Measurements from ENCODE around the gene SAFB. TPM values are rescaled to one million over a fixed set of nuclear protein-coding genes. Genes with fewer than 3 reads are reported as not detected.

Gene SAFB
- total RNA-seq, 2 donors from 2014 or later: 130 to 153 TPM

DNA sequence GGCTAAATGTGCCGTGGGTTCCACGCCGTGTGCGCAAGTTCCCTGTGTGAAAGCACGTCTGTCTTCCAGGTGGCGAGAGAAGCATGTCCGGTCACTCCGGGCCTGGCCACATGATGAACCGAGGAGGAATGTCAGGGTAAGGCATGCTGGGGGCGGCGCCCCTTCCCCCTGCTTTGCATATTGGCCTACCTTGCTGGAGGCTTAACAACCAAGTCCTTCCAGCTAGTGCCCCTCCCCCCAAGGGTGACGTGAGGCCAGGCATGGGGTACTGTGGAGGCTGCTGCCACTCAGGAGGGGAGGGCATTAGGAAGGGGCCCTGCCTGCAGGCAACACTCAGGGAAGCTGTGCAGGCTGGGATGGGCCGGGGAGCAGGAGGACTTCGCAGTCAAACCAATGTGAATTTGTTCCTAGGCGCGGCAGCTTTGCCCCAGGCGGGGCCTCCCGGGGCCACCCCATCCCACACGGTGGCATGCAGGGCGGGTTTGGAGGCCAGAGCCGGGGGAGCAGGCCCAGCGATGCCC, 44.9 kb downstream of the SAFB start:
- WGBS, 2 experiments (ENCODE audit: insufficient coverage in 1 of 2, insufficient read length in 1 of 2): 89 to 94% methylated on average over 18 to 22 of the region's 22 CpGs
- peak overlapping the region; percentile 85 for H3K27ac Mint-ChIP-seq

DNA sequence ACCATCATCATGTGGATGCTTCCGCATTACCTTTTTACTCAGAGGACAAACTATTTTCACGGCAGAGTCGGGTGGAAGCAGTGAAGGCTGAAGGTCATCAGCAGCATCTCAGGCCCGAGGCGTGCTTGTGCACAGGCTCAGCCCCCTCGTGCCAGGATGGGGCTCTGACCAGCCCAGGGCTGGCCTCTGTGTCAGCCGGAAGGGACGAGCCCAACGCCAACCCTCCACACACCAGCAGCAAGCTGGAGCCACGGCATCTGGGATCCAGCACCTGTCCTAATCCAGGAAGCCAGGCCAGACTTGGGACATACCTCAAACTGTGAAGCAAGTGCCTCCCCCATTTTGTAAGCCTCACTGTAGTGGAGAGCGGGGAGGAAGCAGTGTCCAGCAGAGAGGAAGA, 46.3 kb downstream of the SAFB start:
- Mint-ChIP-seq H3K9me3 (no peaks in the 10 kb centered on the region), H3K4me1 (peaks cover 6% of the 10 kb centered on the region), H3K4me3 (no peak overlapping the region), H3K27ac (no peak overlapping the region), H3K36me3 (ENCODE audit: low read depth) (peaks cover 70% of the 10 kb centered on the region), H3K27me3 (ENCODE audit: insufficient read depth) (no peaks in the 10 kb centered on the region)
- 83 to 91% methylated on average over 7 to 11 of the region's 11 CpGs for WGBS, 2 experiments (ENCODE audit: insufficient coverage in 1 of 2, insufficient read length in 1 of 2)
- Histone ChIP-seq H3K27me3 (ENCODE audit: control insufficient read depth, insufficient read depth, low read length, poor library complexity, severe bottlenecking) (no peaks in the 10 kb centered on the region), H3K27ac (ENCODE audit: low read depth, low read length) (no peak overlapping the region), H3K4me1 (ENCODE audit: control insufficient read depth, insufficient read depth, low read length) (no peaks in the 10 kb centered on the region), H3K9me3 (ENCODE audit: control insufficient read depth, low read length) (no peaks in the 10 kb centered on the region), H3K9ac (ENCODE audit: extremely low read depth, low read length, poor library complexity, severe bottlenecking) (no peak overlapping the region), H3K36me3 (ENCODE audit: control insufficient read depth, insufficient read depth, low read length) (peaks cover 65% of the 10 kb centered on the region), H3K4me3 (ENCODE audit: low read length) (no peak overlapping the region)
- TF ChIP-seq, protein P1, sequence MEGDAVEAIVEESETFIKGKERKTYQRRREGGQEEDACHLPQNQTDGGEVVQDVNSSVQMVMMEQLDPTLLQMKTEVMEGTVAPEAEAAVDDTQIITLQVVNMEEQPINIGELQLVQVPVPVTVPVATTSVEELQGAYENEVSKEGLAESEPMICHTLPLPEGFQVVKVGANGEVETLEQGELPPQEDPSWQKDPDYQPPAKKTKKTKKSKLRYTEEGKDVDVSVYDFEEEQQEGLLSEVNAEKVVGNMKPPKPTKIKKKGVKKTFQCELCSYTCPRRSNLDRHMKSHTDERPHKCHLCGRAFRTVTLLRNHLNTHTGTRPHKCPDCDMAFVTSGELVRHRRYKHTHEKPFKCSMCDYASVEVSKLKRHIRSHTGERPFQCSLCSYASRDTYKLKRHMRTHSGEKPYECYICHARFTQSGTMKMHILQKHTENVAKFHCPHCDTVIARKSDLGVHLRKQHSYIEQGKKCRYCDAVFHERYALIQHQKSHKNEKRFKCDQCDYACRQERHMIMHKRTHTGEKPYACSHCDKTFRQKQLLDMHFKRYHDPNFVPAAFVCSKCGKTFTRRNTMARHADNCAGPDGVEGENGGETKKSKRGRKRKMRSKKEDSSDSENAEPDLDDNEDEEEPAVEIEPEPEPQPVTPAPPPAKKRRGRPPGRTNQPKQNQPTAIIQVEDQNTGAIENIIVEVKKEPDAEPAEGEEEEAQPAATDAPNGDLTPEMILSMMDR (conservative IDR thresholded peaks at IDR 0.05): no peak
- no peak for DNase-seq

More for the DNA sequence above, 44.9 kb downstream of the SAFB start:
- H3K36me3 ChIP-seq (ENCODE audit: control insufficient read depth, insufficient read depth, low read length): peaks cover 78% of the 10 kb centered on the region
- H3K27ac ChIP-seq (ENCODE audit: low read depth, low read length): no peak overlapping the region
- Mint-ChIP-seq H3K9me3 (no peaks in the 10 kb centered on the region), H3K27me3 (ENCODE audit: insufficient read depth) (no peaks in the 10 kb centered on the region), H3K36me3 (ENCODE audit: low read depth) (peaks cover 74% of the 10 kb centered on the region), H3K4me1 (peaks cover 6% of the 10 kb centered on the region), H3K4me3 (no peak overlapping the region)
- TF ChIP-seq, protein P1 (conservative IDR thresholded peaks at IDR 0.05): no peak
- H3K27me3 ChIP-seq (ENCODE audit: control insufficient read depth, insufficient read depth, low read length, poor library complexity, severe bottlenecking): no peaks in the 10 kb centered on the region
- H3K9ac ChIP-seq (ENCODE audit: extremely low read depth, low read length, poor library complexity, severe bottlenecking): no peak overlapping the region
- no peak overlapping the region for H3K4me3 ChIP-seq (ENCODE audit: low read length)
- DNase-seq: peak; percentile 90
- no peaks in the 10 kb centered on the region for H3K9me3 ChIP-seq (ENCODE audit: control insufficient read depth, low read length)
- no peaks in the 10 kb centered on the region for H3K4me1 ChIP-seq (ENCODE audit: control insufficient read depth, insufficient read depth, low read length)

DNA sequence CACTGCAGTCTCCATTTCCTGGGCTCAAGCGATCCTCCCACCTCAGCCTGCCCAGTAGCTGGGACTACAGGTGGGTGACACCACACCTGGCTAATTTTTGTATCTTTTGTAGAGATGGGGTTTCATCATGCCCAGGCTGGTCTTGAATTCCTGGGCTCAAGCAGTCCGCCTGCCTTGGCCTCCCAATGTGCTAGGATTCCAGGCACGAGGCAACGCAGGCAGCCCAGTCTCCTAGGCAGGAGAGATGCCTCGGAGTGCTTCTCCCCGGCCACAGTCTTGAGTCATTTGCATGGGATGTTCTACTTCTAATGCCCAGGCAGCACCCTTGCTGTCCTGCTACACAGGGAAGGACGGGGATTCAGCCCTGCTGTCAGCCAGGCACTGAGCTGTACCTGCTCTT, 48.7 kb downstream of the SAFB start:
- H3K27ac Mint-ChIP-seq: no peak overlapping the region
- H3K9ac ChIP-seq (ENCODE audit: extremely low read depth, low read length, poor library complexity, severe bottlenecking): no peak overlapping the region
- H3K27ac ChIP-seq (ENCODE audit: low read depth, low read length): no peak overlapping the region
- 90 to 95% methylated on average over 7 of the region's 7 CpGs for WGBS, 2 experiments (ENCODE audit: insufficient coverage in 1 of 2, insufficient read length in 1 of 2)
- H3K9me3 ChIP-seq (ENCODE audit: control insufficient read depth, low read length): no peaks in the 10 kb centered on the region
- H3K27me3 ChIP-seq (ENCODE audit: control insufficient read depth, insufficient read depth, low read length, poor library complexity, severe bottlenecking): no peaks in the 10 kb centered on the region
- peaks cover 43% of the 10 kb centered on the region for H3K36me3 ChIP-seq (ENCODE audit: control insufficient read depth, insufficient read depth, low read length)
- no peak for DNase-seq
- H3K4me1 Mint-ChIP-seq: peaks cover 10% of the 10 kb centered on the region
- H3K9me3 Mint-ChIP-seq: no peaks in the 10 kb centered on the region
- TF ChIP-seq, protein P1 (conservative IDR thresholded peaks at IDR 0.05): no peak
- H3K4me1 ChIP-seq (ENCODE audit: control insufficient read depth, insufficient read depth, low read length): no peaks in the 10 kb centered on the region
- H3K4me3 Mint-ChIP-seq: no peak overlapping the region
- peaks cover 46% of the 10 kb centered on the region for H3K36me3 Mint-ChIP-seq (ENCODE audit: low read depth)
- no peak overlapping the region for H3K4me3 ChIP-seq (ENCODE audit: low read length)
- H3K27me3 Mint-ChIP-seq (ENCODE audit: insufficient read depth): no peaks in the 10 kb centered on the region
